ENCODE measurements around the gene SLC35F3. TPM values are rescaled to one million over a fixed set of nuclear protein-coding genes. Genes with fewer than 3 reads are reported as not detected.

Gene SLC35F3
- total and polyA plus RNA-seq, 2 experiments from 2014 or later = 1.0 to 3.2 TPM

DNA sequence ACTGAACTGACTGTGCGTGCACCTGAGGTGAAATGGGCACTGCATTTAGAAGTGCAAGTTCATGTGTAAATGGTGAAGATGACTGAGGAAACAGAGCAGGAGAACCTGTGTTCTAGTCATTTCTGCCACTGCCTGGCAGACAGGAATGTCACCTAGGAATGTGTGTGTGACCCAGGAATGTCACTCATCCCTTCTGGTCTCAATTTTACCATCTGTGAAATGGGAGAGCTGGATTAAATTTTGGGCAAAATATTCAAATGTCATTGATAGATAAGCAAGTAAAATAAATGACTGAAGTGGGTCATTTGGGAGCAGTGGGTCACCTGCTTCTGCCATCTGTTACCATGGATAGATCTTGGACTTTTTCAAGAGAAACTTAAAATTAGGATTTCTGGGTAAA is 42.2 kb downstream of the SLC35F3 start (continued):
- TF ChIP-seq, protein P1, sequence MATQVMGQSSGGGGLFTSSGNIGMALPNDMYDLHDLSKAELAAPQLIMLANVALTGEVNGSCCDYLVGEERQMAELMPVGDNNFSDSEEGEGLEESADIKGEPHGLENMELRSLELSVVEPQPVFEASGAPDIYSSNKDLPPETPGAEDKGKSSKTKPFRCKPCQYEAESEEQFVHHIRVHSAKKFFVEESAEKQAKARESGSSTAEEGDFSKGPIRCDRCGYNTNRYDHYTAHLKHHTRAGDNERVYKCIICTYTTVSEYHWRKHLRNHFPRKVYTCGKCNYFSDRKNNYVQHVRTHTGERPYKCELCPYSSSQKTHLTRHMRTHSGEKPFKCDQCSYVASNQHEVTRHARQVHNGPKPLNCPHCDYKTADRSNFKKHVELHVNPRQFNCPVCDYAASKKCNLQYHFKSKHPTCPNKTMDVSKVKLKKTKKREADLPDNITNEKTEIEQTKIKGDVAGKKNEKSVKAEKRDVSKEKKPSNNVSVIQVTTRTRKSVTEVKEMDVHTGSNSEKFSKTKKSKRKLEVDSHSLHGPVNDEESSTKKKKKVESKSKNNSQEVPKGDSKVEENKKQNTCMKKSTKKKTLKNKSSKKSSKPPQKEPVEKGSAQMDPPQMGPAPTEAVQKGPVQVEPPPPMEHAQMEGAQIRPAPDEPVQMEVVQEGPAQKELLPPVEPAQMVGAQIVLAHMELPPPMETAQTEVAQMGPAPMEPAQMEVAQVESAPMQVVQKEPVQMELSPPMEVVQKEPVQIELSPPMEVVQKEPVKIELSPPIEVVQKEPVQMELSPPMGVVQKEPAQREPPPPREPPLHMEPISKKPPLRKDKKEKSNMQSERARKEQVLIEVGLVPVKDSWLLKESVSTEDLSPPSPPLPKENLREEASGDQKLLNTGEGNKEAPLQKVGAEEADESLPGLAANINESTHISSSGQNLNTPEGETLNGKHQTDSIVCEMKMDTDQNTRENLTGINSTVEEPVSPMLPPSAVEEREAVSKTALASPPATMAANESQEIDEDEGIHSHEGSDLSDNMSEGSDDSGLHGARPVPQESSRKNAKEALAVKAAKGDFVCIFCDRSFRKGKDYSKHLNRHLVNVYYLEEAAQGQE (IDR thresholded peaks at IDR 0.05; ENCODE audit: unreplicated experiment) = no peak
- no peak for TF ChIP-seq ZNF114 (CRISPR knock-in tag; IDR thresholded peaks at IDR 0.05)
- TF ChIP-seq STAT1 (IDR thresholded peaks at IDR 0.05; ENCODE audit: unreplicated experiment) = no peak
- no peak for TF ChIP-seq ETS1 (IDR thresholded peaks at IDR 0.05)
- TF ChIP-seq POLR2AphosphoS5 (IDR thresholded peaks at IDR 0.05; ENCODE audit: low read depth) = no peak
- TF ChIP-seq JUNB (IDR thresholded peaks at IDR 0.05; ENCODE audit: unreplicated experiment) = no peak
- no peak for TF ChIP-seq NANOG (IDR thresholded peaks at IDR 0.05; ENCODE audit: borderline replicate concordance)

- Mint-ChIP-seq H3K4me3 (no peak overlapping the region), H3K27me3 (ENCODE audit: insufficient read depth, low read depth, poor library complexity) (peaks cover 10% of the 10 kb centered on the region), H3K4me1 (peaks cover 13% of the 10 kb centered on the region), H3K9me3 (peaks cover 20% of the 10 kb centered on the region), H3K27ac (no peak overlapping the region), H3K36me3 (ENCODE audit: low read depth) (peaks cover 11% of the 10 kb centered on the region)
- Histone ChIP-seq H3K27ac (ENCODE audit: low read depth) (no peak overlapping the region), H3K79me2 (replicated peaks; ENCODE audit: insufficient read depth) (no peaks in the 10 kb centered on the region), H3F3A (replicated peaks; ENCODE audit: low read depth) (no peaks in the 10 kb centered on the region), H3K36me3 (ENCODE audit: insufficient read depth) (no peaks in the 10 kb centered on the region), H3K4me3 (no peak overlapping the region), H3K4me2 (no peak overlapping the region), H2AFZ (no peak overlapping the region), H3K4me1 (ENCODE audit: insufficient read depth) (0 out of 2 replicates have a peak, but pooled peaks cover 4% of the 10 kb centered on the region), H3K9me2 (ENCODE audit: insufficient read depth) (no peaks in the 10 kb centered on the region), H4K20me1 (replicated peaks; ENCODE audit: insufficient read depth) (no peaks in the 10 kb centered on the region), H3K27me3 (ENCODE audit: insufficient read depth) (no peaks in the 10 kb centered on the region)
- ATAC-seq (no peak), DNase-seq (ENCODE audit: low spot score) (no peak)
- no peak for TF ChIP-seq ZNF331 (CRISPR knock-in tag; IDR thresholded peaks at IDR 0.05; ENCODE audit: low read depth)
- TF ChIP-seq, protein P1 (IDR thresholded peaks at IDR 0.05; ENCODE audit: unreplicated experiment) = no peak
- no peak for TF ChIP-seq EZH2phosphoT487 (IDR thresholded peaks at IDR 0.05; ENCODE audit: unreplicated experiment)
- no peak for TF ChIP-seq POLR2AphosphoS5 (IDR thresholded peaks at IDR 0.05; ENCODE audit: low read depth)
- no peak for TF ChIP-seq ZNF114 (CRISPR knock-in tag; IDR thresholded peaks at IDR 0.05)
- TF ChIP-seq, protein P2, sequence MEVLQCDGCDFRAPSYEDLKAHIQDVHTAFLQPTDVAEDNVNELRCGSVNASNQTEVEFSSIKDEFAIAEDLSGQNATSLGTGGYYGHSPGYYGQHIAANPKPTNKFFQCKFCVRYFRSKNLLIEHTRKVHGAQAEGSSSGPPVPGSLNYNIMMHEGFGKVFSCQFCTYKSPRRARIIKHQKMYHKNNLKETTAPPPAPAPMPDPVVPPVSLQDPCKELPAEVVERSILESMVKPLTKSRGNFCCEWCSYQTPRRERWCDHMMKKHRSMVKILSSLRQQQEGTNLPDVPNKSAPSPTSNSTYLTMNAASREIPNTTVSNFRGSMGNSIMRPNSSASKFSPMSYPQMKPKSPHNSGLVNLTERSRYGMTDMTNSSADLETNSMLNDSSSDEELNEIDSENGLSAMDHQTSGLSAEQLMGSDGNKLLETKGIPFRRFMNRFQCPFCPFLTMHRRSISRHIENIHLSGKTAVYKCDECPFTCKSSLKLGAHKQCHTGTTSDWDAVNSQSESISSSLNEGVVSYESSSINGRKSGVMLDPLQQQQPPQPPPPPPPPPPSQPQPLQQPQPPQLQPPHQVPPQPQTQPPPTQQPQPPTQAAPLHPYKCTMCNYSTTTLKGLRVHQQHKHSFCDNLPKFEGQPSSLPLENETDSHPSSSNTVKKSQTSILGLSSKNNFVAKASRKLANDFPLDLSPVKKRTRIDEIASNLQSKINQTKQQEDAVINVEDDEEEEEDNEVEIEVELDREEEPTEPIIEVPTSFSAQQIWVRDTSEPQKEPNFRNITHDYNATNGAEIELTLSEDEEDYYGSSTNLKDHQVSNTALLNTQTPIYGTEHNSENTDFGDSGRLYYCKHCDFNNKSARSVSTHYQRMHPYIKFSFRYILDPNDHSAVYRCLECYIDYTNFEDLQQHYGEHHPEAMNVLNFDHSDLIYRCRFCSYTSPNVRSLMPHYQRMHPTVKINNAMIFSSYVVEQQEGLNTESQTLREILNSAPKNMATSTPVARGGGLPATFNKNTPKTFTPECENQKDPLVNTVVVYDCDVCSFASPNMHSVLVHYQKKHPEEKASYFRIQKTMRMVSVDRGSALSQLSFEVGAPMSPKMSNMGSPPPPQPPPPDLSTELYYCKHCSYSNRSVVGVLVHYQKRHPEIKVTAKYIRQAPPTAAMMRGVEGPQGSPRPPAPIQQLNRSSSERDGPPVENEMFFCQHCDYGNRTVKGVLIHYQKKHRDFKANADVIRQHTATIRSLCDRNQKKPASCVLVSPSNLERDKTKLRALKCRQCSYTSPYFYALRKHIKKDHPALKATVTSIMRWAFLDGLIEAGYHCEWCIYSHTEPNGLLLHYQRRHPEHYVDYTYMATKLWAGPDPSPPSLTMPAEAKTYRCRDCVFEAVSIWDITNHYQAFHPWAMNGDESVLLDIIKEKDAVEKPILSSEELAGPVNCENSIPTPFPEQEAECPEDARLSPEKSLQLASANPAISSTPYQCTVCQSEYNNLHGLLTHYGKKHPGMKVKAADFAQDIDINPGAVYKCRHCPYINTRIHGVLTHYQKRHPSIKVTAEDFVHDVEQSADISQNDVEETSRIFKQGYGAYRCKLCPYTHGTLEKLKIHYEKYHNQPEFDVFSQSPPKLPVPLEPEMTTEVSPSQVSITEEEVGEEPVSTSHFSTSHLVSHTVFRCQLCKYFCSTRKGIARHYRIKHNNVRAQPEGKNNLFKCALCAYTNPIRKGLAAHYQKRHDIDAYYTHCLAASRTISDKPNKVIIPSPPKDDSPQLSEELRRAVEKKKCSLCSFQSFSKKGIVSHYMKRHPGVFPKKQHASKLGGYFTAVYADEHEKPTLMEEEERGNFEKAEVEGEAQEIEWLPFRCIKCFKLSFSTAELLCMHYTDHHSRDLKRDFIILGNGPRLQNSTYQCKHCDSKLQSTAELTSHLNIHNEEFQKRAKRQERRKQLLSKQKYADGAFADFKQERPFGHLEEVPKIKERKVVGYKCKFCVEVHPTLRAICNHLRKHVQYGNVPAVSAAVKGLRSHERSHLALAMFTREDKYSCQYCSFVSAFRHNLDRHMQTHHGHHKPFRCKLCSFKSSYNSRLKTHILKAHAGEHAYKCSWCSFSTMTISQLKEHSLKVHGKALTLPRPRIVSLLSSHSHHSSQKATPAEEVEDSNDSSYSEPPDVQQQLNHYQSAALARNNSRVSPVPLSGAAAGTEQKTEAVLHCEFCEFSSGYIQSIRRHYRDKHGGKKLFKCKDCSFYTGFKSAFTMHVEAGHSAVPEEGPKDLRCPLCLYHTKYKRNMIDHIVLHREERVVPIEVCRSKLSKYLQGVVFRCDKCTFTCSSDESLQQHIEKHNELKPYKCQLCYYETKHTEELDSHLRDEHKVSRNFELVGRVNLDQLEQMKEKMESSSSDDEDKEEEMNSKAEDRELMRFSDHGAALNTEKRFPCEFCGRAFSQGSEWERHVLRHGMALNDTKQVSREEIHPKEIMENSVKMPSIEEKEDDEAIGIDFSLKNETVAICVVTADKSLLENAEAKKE (CRISPR knock-in tag; IDR thresholded peaks at IDR 0.05) = no peak
- no peak for TF ChIP-seq NANOG (IDR thresholded peaks at IDR 0.05; ENCODE audit: borderline replicate concordance)
Measured at GRCh38 chr1:233951804-233952203, 47.3 kb downstream of the SLC35F3 start.
